GM13977 (cell line): ENCODE data around the gene TFB1M.
"Not testable (repeated sequence)": the region's sequence is repeated elsewhere in the genome, so short reads cannot be mapped to it uniquely, and the experiment has no call there.

Experiments
- DNase-seq: peaks from one replicate; pipeline ENCODE4 v3.0.0; 2012; ENCODE audit warnings: low spot score
- in situ Hi-C: fragments of 300-500 bp; cut with MboI; formaldehyde crosslinking; loops from one replicate; pipeline ENCODE4 v1.12.0; 2022; ENCODE audit warnings: low sequenced_read_pairs, low pct_unique_long_range_greater_than_20kb, mixed read lengths, inconsistent platforms; ENCODE audit not compliant: unreplicated experiment
- TF ChIP-seq, protein P1 (sequence below): IDR thresholded peaks from 2 replicates; pipeline ENCODE4 v1.5.1; 2012; ENCODE audit warnings: mild to moderate bottlenecking, control low read depth; ENCODE audit not compliant: insufficient read depth; ENCODE audit errors: extremely low read depth, missing control alignments

The TFB1M gene

GRCh38 chr6:155219299-155219698 lies 95.0 kb downstream of the TFB1M start:
- in situ Hi-C loops: no loop called here
- DNase-seq: no peak
- TF ChIP-seq, protein P1, sequence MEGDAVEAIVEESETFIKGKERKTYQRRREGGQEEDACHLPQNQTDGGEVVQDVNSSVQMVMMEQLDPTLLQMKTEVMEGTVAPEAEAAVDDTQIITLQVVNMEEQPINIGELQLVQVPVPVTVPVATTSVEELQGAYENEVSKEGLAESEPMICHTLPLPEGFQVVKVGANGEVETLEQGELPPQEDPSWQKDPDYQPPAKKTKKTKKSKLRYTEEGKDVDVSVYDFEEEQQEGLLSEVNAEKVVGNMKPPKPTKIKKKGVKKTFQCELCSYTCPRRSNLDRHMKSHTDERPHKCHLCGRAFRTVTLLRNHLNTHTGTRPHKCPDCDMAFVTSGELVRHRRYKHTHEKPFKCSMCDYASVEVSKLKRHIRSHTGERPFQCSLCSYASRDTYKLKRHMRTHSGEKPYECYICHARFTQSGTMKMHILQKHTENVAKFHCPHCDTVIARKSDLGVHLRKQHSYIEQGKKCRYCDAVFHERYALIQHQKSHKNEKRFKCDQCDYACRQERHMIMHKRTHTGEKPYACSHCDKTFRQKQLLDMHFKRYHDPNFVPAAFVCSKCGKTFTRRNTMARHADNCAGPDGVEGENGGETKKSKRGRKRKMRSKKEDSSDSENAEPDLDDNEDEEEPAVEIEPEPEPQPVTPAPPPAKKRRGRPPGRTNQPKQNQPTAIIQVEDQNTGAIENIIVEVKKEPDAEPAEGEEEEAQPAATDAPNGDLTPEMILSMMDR: no peak

DNA sequence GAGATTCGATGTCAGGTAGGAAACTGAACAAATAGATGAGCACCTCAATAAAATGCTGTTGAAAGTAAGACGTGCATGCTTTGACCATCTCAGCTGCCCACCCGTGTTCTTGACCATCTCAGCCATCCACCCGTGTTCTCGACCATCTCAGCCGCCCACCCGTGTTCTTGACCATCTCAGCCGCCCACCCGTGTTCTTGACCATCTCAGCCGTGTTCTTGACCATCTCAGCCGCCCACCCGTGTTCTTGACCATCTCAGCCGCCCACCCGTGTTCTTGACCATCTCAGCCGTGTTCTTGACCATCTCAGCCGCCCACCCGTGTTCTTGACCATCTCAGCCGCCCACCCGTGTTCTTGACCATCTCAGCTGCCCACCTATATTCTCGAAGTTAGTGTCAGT lies 95.6 kb downstream of the TFB1M start:
- in situ Hi-C loops, DNase-seq: not testable (repeated sequence)

DNA sequence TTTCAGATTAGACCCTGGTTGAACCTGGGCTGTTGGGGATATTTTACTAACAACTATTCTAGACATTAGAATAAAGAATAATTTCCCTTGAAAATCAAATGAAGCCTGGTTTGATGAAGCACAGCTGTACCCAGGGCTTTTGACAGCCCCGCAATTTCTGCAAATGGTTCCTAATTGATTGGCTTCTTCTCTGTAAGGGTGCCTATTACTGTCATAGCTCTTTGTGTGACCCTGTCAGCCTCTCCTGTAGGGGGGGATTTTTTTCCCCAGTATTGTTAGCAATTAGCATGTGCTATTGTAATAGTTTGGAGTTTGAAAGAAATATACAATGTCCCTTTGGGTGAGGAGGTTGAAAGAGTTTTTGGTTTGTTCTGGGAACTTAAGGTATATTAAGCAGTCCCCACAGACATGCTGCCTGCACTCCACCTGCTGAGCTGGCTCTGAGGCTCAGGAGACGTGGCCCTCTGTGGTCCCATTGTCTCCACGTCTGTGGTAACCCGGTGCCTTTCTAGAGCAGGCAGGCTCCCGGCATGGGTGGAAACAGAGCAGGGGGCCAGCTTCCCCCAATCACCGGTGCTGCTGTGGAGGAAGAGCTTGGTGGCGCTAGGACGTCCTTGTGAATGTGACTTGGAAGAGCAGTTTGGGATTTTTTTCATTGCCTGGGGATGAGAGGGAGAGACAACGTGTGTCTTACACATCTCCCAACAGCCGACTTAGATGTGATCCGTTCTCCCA lies 97.8 kb downstream of the TFB1M start:
- TF ChIP-seq, protein P1: no peak
- no peak for DNase-seq
- in situ Hi-C loops: no loop called here

DNA sequence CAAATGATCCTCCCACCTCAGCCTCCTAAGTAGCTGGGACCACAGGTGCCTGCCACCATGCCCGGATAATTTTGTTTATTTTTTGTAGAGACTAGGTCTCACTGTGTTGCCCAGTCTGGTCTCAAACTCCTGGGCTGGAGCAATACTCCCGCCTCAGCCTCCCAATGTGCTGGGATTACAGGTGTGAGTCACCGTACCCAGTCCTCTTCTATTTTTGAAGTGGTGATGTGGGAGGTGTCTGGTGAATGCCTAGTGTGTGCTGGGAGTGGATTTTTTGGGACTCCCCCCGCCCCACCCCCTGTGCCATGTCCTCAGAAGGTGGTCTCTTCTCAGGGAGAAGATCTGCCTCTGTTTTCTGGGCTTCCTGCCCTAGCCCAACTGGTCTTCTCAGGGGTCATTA lies 98.4 kb downstream of the TFB1M start:
- TF ChIP-seq, protein P1: no peak
- in situ Hi-C loops: no loop called here

DNA sequence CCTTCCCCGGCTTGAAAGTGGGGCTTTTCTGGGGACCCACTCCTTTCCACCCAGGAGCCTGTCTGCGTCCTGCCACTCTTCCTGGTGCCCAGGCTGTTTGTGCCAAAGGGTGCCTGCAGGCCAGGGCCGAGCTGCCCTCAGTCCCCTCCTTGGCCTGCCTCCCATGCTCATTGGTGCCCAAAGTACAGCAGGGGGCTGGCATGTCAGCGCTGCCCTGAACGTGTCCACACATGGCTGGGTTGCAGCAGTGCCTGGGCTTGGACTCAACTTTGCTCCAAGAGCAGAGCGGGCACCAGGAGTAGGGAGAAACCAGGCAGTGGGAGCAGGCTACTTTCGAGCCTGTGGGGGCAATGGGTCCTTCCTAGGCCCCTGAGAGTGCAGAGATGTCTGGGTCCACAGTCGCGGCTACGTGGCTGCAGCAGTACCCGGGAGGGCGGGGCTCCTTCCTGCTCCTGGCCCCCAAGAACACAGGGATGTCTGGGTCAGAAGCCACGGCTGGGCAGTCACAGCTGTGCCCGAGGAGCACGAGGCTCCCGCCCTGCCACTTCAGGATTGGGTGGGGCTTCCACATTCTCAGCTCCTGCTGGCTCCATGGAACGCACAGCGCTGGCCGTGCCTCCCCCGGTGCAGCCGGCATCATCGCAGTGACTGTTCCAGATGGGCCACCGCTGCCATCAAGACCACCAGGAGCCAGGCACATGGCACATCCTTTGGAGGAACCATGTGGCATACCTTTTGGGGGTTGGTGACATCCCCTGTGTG lies 100.5 kb downstream of the TFB1M start:
- in situ Hi-C loops: no loop called here

More for the DNA sequence above, 98.4 kb downstream of the TFB1M start:
- DNase-seq: no peak

DNA sequence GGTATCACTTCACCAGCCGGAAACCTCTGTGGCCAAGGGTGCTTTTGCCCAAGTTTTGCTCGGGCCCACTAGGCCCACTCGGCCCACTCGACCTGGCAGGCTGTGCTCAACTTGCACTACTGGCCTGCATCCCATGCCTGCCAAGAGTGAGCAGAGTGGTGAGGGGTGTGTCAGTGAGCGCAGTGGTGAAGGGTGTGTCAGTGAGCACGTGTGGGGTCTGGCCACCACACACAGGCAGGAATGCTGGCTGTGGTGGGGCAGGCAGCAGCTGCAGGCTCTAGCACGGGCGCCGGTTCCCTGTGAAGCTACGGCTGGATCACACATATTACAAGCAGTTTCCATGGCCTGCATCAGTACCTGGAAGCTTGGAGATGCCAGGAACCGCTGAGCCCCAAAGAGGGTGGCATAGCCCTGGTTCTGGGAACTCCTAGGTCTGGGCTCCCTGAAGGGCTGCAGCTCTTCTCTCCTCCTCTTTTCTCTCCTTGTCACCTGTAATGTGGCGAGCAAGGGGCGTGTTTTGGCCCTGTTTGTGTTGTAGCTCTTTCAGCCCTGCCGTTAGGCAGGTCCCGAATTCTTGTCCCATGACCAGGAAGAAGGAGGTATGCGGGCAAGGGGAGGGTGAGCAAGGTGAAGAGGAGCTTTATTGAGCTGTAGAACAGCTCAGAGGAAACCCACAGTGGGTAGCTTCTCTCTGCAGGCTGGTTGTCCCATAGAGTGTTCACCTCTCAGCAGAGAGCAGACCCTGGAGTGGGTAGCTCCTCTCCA lies 101.5 kb downstream of the TFB1M start:
- in situ Hi-C loops: no loop called here

More for the DNA sequence above, 100.5 kb downstream of the TFB1M start:
- TF ChIP-seq, protein P1: no peak
- no peak for DNase-seq

More for the DNA sequence above, 101.5 kb downstream of the TFB1M start:
- TF ChIP-seq, protein P1: no peak
- no peak for DNase-seq
